Skeletal muscle satellite cell (primary cell): ENCODE data around the gene MYO1D.

ENCODE experiments used
- H3K27me3 ChIP-seq: 2 replicates; pipeline ENCODE4 v1.7.0; 2013; ENCODE audit warnings: low read length; ENCODE audit not compliant: control insufficient read depth, insufficient read depth
- H3K36me3 ChIP-seq: 2 replicates; pipeline ENCODE4 v1.7.0; 2013; ENCODE audit warnings: mild to moderate bottlenecking, control low read depth, low read length; ENCODE audit not compliant: insufficient read depth
- H3K4me1 ChIP-seq: 2 replicates; pipeline ENCODE4 v1.7.0; 2013; ENCODE audit warnings: low read length; ENCODE audit not compliant: control insufficient read depth, insufficient read depth
- H3K4me2 ChIP-seq: 2 replicates; pipeline ENCODE4 v1.7.0; 2013; ENCODE audit warnings: mild to moderate bottlenecking, low read length
- H3K4me3 ChIP-seq: 2 replicates; pipeline ENCODE4 v1.7.0; 2013; ENCODE audit warnings: low read length
- H3K9ac ChIP-seq: 2 replicates; pipeline ENCODE4 v1.7.0; 2013; ENCODE audit warnings: mild to moderate bottlenecking, low read depth, low read length, moderate library complexity
- H3K9me3 ChIP-seq: replicated peaks from 2 replicates; pipeline ENCODE4 v1.7.0; 2013; ENCODE audit warnings: mild to moderate bottlenecking, control low read depth, low read length

MYO1D gene

DNA sequence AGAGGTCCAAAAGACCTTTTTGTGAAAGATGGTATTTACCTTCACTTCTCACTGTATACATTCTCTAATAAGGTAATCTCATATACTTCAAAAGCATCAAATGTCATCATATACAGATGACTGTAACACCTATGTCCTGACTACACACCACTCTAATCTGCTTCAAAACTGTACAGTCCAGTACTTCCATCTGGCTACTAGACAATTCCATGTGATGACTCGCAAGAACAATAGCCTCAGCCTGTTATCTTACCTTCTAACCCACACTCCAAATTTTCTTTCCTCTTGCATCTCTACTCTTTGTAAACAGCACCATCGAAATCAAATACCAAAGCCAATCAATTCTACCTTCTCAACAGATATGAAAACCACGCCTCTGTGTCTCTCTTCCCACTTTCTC is 24.1 kb downstream of the MYO1D start:
- Histone ChIP-seq H3K9ac (no peak overlapping the region), H3K36me3 (no peaks in the 10 kb centered on the region), H3K27me3 (no peaks in the 10 kb centered on the region), H3K4me2 (no peak overlapping the region), H3K4me1 (peaks cover 6% of the 10 kb centered on the region), H3K9me3 (no peaks in the 10 kb centered on the region), H3K4me3 (no peak overlapping the region)

DNA sequence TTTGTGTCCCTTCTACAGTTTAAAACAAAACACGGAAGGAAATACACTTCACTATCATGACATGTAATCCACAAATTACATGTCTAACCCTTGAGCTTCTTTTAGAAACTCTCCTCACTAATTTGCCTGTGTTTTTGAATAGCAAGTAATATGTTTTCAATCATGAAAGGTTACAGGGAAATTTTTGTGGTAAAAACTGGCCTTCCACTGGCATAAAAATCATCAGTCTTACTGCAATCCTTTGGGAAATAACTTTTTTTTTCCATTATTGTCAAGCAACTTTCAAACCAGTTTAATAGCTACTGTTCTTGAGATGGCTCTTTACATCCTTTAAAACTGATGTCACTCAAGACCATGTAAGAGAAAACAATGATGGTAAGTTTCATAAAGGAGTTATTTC is 27.0 kb downstream of the MYO1D start:
- H3K4me1 ChIP-seq: peaks cover 6% of the 10 kb centered on the region
- H3K4me3 ChIP-seq: no peak overlapping the region
- H3K36me3 ChIP-seq: no peaks in the 10 kb centered on the region
- no peak overlapping the region for H3K9ac ChIP-seq
- H3K9me3 ChIP-seq: no peaks in the 10 kb centered on the region
- H3K4me2 ChIP-seq: no peak overlapping the region
- no peaks in the 10 kb centered on the region for H3K27me3 ChIP-seq

DNA sequence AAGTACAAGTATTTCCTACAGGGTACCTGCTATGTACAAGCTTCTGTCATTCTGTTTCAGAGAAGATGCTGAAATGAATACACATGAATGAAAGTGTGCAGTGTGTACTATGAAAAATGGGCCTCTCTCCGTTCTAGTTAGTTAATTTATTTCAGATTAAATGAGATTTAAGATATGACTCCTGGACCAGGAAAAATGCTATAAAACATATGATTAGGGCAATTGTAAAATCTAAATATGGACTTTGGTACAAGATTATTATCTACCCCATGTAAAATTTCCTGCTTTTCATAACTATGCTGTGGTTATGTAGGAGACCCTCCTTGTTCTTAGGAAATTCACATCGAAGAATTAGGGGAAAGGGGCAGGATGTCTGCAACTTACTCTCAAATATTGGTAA is 28.9 kb downstream of the MYO1D start:
- Histone ChIP-seq H3K4me2 (no peak overlapping the region), H3K9me3 (no peaks in the 10 kb centered on the region), H3K4me3 (no peak overlapping the region), H3K9ac (no peak overlapping the region), H3K4me1 (no peaks in the 10 kb centered on the region), H3K27me3 (no peaks in the 10 kb centered on the region), H3K36me3 (no peaks in the 10 kb centered on the region)

DNA sequence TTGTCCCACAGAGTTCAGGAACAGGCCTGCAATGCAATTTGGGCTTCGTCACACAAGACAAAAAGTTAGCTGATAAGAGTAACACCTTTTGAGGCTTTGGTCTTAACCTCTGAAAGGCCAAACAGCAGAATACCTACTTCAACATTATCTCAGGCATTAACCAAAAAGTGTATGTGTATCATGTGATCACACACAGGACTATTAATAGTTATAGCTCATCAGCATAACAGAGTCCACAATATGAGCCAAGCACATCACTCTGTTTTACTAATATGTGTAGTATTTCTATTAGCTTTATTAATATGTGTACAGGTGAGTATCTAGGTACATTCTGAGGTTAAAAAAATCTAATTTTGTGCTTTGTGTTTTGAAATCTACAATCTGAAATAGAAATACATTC is 30.8 kb downstream of the MYO1D start:
- H3K9ac ChIP-seq: no peak overlapping the region
- no peak overlapping the region for H3K4me3 ChIP-seq
- H3K4me2 ChIP-seq: no peak overlapping the region
- no peaks in the 10 kb centered on the region for H3K27me3 ChIP-seq
- no peaks in the 10 kb centered on the region for H3K4me1 ChIP-seq
- no peaks in the 10 kb centered on the region for H3K9me3 ChIP-seq
- H3K36me3 ChIP-seq: no peaks in the 10 kb centered on the region

DNA sequence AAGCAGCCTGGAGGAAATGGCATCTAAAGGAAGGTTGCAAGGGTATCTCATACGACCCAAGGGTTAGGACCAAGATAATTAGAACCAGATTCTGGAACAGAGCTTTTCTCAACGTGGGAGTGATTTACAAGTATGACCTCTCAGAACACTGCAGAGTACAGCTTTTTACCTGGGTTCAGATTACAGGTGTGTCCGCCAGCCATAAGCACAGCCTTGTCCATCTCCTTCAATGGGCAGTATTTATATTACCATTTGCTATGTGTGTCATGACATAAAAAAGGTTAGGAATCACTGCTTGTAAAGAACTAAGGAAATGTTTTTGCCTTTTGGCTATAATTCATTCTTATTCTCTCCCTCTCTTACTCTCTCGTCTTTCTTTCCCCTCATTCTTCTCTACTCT is 36.7 kb downstream of the MYO1D start:
- Histone ChIP-seq H3K4me2 (no peak overlapping the region), H3K9me3 (no peaks in the 10 kb centered on the region)

DNA sequence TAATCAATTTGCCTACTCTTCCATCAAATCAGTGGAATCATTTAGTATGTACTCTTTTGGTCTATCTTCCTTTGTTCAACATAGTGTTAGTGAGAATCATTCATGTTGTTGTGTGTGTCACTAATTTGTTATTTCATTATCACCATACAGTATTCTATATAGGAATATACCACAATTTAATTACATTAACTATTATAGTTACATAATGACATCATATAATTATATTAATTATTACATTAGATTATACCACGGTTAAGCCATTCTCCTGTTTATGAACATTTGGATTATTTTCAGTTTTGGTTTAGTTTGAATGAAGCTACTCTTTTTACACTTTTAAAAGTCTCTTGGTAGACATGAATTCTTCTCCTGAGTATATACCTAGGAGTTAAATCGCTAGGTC is 40.4 kb downstream of the MYO1D start:
- Histone ChIP-seq H3K9ac (no peak overlapping the region), H3K9me3 (no peaks in the 10 kb centered on the region), H3K4me3 (no peak overlapping the region)

More for the DNA sequence above, 36.7 kb downstream of the MYO1D start:
- Histone ChIP-seq H3K9ac (no peak overlapping the region), H3K4me1 (no peaks in the 10 kb centered on the region), H3K4me3 (no peak overlapping the region), H3K27me3 (no peaks in the 10 kb centered on the region), H3K36me3 (no peaks in the 10 kb centered on the region)

DNA sequence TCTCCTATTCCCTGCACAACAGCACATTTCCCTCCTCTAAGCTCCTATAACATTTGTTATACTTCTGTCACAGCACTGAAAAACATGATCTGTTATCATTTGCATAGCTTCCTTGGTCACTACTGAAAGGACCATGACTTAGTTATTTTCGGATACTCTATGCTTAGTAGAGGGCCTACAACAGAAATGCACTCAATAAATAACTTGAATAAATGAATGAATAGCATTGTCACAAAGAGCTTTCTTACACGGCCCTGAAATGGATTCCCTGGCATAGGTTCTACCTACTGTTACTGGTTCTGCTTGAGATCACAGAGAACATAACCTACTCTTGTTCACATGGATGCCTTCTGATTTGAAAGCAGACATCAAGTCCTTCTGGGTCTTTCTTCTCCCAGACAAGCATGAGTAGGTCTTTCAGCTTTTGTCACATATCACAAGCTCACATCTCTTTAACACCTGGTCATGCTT is 41.6 kb downstream of the MYO1D start:
- Histone ChIP-seq H3K9me3 (no peaks in the 10 kb centered on the region), H3K4me1 (no peaks in the 10 kb centered on the region), H3K4me2 (no peak overlapping the region), H3K36me3 (no peaks in the 10 kb centered on the region), H3K9ac (no peak overlapping the region), H3K4me3 (no peak overlapping the region), H3K27me3 (no peaks in the 10 kb centered on the region)

More for the DNA sequence above, 40.4 kb downstream of the MYO1D start:
- H3K4me1 ChIP-seq: no peaks in the 10 kb centered on the region
- no peaks in the 10 kb centered on the region for H3K36me3 ChIP-seq
- no peaks in the 10 kb centered on the region for H3K27me3 ChIP-seq
- H3K4me2 ChIP-seq: no peak overlapping the region

DNA sequence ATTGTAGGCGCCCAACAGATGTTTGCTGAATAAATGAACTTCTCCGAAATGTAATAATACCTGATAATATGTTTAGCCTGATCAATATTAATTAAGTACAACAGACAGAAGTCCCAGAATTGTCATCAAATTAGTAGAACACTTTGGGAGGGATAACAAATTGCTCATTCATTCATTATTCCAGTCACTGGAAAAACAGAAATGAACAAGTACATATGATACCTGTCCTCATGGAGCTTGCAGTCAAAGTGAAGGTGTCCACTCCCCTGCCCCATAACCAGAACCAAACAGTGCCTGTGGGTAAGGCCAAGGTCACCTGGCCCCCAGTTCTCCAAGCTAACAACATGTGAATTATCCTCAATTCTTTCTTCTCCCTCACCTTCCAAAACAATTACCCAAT is 42.8 kb downstream of the MYO1D start:
- Histone ChIP-seq H3K4me2 (no peak overlapping the region), H3K27me3 (no peaks in the 10 kb centered on the region), H3K9ac (no peak overlapping the region), H3K4me1 (peaks cover 3% of the 10 kb centered on the region), H3K4me3 (no peak overlapping the region), H3K9me3 (no peaks in the 10 kb centered on the region), H3K36me3 (no peaks in the 10 kb centered on the region)

DNA sequence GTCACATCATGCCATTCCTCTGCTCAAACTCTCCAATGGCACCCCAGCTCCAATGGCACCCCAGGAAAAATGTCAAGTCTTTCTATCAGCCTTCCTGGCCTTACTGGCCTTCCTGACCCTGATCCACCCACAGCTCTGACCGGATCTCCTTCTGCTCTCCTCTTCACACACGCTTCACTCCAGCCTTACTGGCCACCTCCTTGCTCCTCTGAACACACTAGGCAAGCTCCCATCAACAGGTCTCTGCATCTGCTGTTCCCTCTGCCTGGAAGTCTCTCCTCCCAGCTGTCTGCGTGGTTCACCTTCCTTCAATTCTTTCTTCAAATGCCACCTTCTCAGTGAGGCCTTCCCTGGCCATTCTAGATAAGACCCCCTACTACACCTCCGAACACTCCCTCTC is 43.4 kb downstream of the MYO1D start:
- H3K27me3 ChIP-seq: no peaks in the 10 kb centered on the region
- H3K36me3 ChIP-seq: no peaks in the 10 kb centered on the region
- no peak overlapping the region for H3K9ac ChIP-seq
- no peak overlapping the region for H3K4me2 ChIP-seq
- H3K4me3 ChIP-seq: no peak overlapping the region
- peaks cover 8% of the 10 kb centered on the region for H3K4me1 ChIP-seq
- H3K9me3 ChIP-seq: no peaks in the 10 kb centered on the region

DNA sequence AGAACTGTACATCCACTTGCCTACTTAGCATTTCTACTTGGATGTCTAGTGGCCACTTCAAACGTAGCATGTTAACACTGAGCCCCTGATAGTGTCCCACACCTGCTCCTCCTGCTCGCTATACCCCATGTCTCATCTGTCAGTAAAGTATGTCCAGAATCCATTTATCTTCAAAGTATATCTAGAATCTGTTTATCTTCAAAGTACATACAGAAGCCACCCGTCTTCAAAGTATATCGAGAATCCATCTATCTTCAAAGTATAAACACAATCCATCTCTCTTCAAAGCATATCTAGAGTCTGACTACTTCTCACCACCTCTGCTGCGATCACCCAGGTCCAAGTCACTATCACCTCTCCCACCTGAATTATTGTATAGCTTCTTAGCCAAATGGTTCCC is 43.8 kb downstream of the MYO1D start:
- H3K4me2 ChIP-seq: no peak overlapping the region
- H3K9me3 ChIP-seq: no peaks in the 10 kb centered on the region
- H3K4me1 ChIP-seq: peaks cover 12% of the 10 kb centered on the region
- H3K36me3 ChIP-seq: no peaks in the 10 kb centered on the region
- H3K4me3 ChIP-seq: no peak overlapping the region
- H3K9ac ChIP-seq: no peak overlapping the region
- H3K27me3 ChIP-seq: no peaks in the 10 kb centered on the region

DNA sequence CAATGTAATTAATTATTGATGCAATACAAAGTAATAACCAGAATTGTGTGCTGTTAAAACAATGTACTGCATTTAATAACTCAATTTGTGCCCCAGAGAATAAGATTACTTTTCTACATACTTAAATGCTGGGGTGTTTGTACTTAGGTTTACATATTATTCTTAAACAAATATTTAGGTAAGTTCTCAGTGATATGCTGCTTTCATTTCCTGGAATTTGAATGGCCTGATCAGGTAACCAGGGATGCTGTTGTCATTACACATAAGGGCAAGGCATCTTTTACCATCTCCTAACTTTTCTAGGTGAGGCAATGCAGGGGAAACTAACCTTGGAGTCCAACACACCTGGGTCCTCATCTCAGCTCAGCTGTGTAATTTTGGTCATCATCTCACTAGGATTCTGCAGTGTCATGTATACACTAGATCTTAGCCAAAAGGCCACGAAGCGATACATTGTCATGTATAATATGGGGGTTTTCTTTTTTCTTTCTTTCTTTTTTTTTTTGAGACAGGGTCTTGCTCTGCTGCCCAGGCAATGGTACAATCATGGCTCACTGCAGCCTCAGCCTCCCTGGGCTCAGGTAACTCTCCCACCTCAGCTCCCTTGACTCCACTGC is 45.2 kb downstream of the MYO1D start:
- H3K9ac ChIP-seq: no peak overlapping the region
- no peaks in the 10 kb centered on the region for H3K27me3 ChIP-seq
- no peak overlapping the region for H3K4me3 ChIP-seq
- H3K4me1 ChIP-seq: peaks cover 19% of the 10 kb centered on the region
- H3K4me2 ChIP-seq: no peak overlapping the region
- no peaks in the 10 kb centered on the region for H3K36me3 ChIP-seq
- no peaks in the 10 kb centered on the region for H3K9me3 ChIP-seq

DNA sequence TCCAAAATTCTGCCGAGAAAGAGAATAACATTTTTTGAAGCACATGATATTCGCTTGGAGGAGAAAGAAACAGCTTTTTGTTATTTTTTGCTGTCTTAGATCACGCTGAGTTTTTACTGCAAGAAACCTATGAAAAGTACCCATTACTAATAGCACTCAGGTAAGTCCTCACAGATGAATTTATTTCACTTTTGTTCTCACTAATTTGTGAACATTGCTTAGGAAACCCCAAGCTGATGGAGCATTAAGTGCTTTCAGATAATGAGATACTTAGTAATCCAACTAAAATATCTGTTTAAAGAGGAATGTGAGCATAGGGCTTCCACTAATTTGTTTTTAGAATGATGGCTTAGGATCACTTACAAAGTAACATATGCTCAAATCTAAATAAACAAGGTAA is 45.7 kb downstream of the MYO1D start:
- peaks cover 19% of the 10 kb centered on the region for H3K4me1 ChIP-seq
- H3K27me3 ChIP-seq: no peaks in the 10 kb centered on the region
- H3K36me3 ChIP-seq: no peaks in the 10 kb centered on the region
- H3K4me3 ChIP-seq: no peak overlapping the region
- no peak overlapping the region for H3K4me2 ChIP-seq
- H3K9ac ChIP-seq: no peak overlapping the region
- H3K9me3 ChIP-seq: no peaks in the 10 kb centered on the region
